ENCODE results near the gene TRIM47.

GRCh38 chr17:75854101-75854748 lies 24.2 kb downstream of the TRIM47 start:
- TF ChIP-seq ZNF143 (CRISPR knock-in tag; IDR thresholded peaks at IDR 0.05) = no peak
- no peak for TF ChIP-seq KLF6 (CRISPR knock-in tag; IDR thresholded peaks at IDR 0.05)
- TF ChIP-seq PTBP1 (IDR thresholded peaks at IDR 0.05; ENCODE audit: low read depth, low read length, poor library complexity, severe bottlenecking) = no peak
- no peak for TF ChIP-seq CEBPB (IDR thresholded peaks at IDR 0.05; ENCODE audit: borderline replicate concordance, low read depth, low read length)
- no peak for TF ChIP-seq ZFP37 (CRISPR knock-in tag; IDR thresholded peaks at IDR 0.05; ENCODE audit: borderline replicate concordance)
- TF ChIP-seq E2F1 (CRISPR knock-in tag; IDR thresholded peaks at IDR 0.05) = no peak
- TF ChIP-seq SNAPC5 (CRISPR knock-in tag; IDR thresholded peaks at IDR 0.05; ENCODE audit: borderline replicate concordance) = no peak
- TF ChIP-seq MXD1 (CRISPR knock-in tag; IDR thresholded peaks at IDR 0.05) = no peak
- TF ChIP-seq MAFG (CRISPR knock-in tag; IDR thresholded peaks at IDR 0.05) = no peak
- no peak; the same call in 1 of the 2 replicates for TF ChIP-seq ZNF430 (CRISPR knock-in tag; IDR thresholded peaks at IDR 0.05)
- no peak for TF ChIP-seq CREB1 (IDR thresholded peaks at IDR 0.05)
- no peak for TF ChIP-seq CREB1 (CRISPR knock-in tag; IDR thresholded peaks at IDR 0.05)
- no peak for TF ChIP-seq GABPA (IDR thresholded peaks at IDR 0.05; ENCODE audit: low read depth, low read length)
- no peak for TF ChIP-seq GABPA (CRISPR knock-in tag; IDR thresholded peaks at IDR 0.05; ENCODE audit: low read depth)
- no peak for TF ChIP-seq SNRNP70 (IDR thresholded peaks at IDR 0.05; ENCODE audit: low read depth, low read length)

Data from HepG2 (cell line).